GOT3 (cell line): ENCODE measurements around the gene RNLS.

Source experiments
- DNase-seq: peaks from one replicate; lab custom pipeline; 2025; ENCODE audit warnings: mixed read lengths; lab: John Stamatoyannopoulos, UW

RNLS gene

DNA sequence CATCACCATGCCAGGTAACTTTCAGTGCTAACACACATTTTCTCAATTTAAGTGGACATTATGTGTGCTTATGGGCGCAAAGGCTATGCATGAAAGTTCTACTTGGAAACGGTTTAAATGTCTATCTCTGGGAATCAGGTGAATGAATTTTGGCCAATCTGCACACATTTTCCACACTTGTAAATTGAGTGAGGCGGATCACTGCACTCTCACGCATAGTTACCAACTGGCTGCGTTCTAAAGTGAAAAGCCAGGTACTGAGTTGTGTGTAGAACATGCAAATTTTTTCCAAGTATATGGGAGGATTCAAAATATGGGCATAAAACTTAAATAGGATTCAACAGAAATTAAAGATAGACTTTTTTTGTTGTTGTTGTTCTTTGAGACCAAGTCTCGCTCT is 323.7 kb downstream of the RNLS start:
- DNase-seq, result no peak

DNA sequence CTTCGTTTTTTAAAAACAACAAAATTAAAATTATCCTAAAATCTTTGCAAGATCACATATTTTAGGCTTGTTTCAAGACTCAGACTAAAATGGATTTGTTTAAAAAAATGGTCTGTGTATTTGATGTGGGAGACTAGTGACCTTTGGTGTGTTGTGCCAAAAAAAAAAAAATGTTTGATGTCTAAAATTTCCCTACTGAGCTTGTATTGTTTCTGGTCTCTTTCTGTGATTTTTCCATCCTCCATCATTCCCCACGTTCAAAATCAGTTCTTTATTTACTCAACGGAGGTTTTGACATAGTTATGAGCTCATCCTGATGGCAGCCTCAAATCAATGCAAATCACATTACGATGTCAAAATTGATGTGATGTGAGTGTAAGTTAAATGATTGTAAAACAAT is 326.2 kb downstream of the RNLS start:
- no peak for DNase-seq

DNA sequence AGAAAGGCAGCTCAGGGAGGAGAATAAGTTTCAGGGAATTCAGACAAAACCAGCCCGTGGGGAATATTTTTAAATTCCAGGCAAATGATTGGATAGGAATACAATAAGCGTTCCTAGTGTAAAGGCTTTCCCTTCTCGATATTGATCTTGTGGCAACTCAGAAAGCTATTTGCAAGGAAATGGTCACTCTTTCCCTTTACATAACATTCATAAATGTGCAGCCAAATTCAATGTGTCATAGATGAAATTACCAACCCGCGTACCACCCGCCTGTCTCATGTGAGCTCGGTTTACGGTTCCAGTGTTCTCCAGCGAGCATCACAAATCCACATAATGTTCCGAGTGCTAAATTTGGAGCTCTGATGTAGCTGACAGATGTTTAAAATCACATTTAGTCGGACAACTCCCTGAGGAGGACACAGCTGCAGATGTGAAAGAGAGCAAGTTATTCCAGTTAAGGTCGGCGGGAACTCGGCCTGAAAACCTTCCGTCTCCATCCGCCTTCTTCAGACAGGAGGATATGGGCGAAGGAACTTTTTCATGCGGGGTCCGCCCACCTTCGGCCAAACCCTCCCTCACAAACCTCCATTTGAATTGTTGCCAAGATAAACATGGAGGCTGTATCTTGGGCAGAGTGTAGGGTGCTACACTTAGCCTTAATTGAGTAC is 327.0 kb downstream of the RNLS start:
- no peak for DNase-seq

DNA sequence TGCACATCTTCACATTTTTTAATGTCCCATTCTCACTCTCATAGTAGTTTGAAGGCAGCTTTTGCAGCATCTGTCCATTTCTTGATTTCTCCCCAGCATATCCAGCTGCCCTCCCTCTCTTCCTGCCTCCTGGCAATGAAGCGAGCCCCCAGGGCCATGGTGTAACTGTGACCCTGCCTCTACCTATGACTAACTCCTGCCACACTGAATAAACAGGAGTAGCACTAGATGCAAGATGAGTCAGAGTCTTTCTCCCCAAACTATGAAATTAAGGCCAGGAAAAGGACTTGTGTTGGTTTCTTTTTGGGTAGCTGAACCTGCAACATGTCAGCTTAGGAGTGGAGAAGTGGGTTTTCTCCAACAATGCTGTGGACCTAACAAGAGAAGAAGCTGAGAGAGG is 329.0 kb downstream of the RNLS start:
- DNase-seq, result no peak

DNA sequence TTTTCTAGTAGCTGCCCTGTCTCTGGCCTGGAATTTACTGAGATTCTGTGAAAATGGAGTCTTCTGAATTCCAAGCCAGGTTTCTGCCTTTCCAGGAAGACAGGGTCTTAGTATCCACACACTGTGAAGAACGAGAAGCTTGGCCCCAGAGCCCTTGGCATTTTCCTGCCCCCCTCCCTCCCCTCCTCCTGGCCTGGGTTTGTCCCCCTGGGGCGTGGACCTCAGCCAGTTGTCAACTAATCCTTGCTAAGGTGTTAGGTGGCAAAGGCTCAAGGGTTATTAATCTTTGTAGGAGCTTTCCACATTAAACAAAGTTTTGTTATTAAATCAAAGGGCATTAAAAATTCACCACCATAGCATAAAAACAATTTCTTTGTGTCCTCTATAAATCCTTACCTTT is 329.5 kb downstream of the RNLS start:
- DNase-seq, result no peak

DNA sequence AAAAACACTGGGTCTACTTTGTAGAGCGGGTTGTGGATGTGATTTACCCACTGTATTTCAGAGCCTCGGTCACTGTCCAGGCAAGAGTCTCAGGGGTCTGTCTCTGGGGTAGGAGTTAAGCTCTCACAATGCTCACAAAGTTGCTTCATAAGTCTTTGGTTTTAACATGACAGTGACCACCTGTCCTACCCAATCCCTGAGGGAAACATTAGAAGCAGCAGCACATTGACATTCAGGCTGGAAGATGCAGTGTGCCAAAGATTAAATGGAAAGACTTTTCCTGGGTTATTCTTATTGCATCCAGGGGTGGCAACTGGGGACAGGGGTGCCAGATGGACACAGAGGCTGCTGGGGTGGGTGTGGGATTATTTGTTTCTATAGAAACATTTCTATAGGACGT is 330.0 kb downstream of the RNLS start:
- DNase-seq, result no peak

DNA sequence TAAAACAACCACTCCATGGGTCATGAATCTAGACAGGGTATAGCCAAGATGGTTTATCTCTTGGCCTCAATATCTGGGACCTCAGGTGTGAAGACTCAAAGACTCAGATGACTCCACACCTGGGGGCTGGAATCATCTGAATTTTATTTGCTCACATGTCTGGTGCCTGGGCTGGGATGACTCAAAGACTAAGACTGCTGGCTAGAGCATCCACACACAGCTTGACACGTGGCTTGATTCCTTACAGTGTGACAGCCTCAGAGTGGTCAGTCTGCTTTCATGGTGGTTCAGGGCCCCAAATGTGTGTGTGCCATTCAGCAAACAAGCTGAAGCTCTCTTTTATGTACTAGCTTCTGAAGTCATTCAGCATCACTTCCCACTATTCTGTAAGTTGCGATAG is 333.7 kb downstream of the RNLS start:
- no peak for DNase-seq

DNA sequence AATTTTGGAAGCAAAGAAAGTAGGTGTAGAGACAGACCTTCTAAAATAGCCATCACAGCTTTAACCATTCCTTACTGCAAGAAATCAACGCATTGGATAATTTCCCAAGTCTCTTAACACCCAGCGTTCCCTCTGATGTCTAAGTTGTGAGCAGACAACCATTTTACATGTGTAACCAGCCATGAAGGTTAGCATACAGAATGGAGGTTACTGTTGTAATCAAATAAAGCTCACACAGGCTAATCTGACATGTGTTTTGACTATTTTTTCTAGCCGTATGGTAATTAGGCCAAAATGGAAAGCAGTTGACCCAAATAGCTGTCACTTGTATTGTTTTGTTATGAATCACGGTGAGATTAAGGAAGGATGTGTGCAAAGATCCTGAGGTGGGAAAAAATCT is 336.4 kb downstream of the RNLS start:
- DNase-seq, result no peak

DNA sequence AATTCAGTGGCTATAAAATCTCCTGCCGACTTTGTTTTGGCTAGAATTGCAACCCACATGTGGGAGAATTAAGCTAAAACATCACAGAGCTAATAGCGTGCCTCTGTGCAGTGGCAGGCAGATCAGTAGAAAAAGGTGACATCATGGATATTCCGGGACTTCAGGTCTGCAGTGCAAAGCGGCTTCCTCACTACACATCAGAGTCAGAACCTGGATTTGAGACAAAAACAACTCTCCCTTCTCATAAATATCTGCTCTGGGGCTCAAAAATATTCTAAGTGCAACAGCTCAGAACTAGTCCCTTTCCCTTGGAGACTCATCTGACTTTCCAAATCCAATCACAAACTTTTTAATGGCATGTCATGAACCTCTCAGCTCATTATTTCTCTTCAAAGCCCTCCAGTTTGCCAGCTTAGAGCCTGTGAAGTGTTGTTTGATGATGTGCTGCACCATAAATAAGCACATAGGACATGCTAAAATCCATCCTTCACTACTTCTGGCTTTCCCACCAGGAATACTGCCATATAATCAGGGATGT is 337.1 kb downstream of the RNLS start:
- DNase-seq, result no peak

DNA sequence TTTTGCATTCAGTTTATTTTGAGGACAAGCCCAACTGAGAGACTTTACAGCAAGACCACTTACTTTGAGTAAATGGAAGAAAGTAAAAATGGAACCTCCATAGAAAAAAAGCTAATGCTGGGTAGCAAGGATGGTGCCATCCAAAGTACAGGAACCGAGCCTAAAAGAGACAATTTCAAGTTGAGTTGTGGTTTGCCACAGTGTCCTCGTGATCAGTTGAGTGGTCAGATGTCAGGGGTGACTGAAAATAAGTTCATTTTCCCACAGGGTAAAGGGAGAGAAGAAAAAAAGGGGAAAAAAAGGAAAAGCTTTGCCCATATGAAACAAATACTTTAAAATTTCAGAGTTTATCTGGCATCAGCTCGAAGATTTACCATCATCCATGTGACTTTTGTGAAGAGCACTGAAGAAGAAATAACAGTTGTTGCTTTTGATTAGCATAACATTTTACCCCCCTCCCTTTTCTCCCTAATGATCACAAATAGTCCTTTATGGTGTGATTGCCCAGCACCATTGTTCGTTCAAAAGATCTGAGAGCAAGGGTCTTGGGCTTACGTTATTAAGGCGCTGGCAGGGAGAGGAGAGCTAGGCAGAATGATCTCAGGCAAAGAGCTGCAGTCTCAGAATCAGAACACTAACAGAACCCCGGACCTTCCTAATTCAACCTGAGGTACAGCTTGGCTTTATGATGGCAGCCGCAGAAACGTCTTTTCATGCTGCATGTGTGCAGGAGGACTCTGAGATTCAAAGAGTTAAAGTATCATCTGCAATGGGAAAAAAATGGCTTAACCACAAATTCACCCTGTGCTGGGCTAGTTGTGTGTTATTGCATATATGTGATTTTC is 338.1 kb downstream of the RNLS start:
- DNase-seq, result no peak

DNA sequence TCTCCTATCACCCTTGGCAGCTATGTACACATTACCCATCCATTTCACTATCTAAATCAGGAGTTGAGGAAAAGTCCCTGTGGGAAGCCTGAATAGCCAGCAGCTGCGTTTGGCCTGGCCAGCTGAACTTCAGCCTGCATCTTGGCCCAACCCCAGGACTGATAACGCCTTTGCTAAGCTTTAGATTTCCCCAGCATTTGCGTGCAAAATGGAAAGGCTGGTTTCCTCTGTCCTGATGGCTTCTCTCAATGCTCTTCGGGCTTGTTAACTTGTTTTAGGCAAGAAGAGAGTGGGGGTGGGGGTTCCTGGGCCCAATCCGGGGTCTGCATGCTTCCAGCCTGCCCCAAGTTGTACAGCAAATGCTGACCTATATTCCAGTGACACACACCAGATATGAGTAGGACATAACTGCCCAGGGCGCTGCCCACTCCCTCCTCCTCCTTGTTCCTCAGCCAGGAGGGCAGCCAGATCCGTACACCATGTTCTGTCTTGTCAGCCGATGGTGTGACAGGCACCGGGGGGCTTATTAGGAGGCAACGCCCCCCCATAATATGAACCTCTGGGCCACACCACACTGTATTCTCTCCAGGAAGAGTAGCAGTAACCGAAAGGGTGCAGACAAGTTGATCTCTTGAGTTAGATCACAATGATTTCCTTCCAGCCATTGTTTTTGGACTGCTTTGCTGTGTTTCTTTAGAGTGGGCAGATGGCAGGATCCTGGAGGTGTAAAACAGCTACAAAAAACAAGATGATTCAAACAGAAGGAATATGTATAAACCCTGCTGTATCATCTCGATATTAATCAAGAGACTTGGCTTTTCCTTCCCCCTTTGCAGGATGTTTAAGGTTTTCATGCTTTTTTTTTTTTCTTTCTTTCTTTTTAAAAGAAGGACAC is 339.0 kb downstream of the RNLS start:
- DNase-seq, result no peak

DNA sequence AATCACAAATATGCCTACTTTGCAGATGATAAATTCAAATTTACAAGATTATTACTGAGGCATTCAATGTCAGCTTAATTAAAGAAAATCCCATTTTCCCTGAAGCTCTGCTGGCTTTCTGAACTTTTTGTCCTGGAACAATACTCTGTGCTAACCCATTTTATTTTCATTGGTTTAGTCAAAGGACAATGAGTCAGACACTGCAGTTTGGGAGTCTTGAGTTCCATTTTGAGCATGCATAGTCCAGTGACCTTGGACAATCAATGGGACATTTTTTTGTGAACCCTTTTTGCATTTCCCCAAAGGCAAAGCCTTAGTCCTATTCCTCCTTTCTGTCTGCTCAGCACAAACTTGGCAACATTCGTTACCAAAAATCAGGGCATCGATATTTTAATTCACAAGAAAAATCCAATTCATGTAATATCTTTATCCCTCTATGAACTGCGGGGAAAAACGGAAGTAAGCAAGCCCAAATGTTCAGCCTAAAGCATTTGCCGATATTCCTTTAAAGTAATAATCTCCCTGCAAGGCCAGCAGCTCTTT is 339.8 kb downstream of the RNLS start:
- no peak for DNase-seq

DNA sequence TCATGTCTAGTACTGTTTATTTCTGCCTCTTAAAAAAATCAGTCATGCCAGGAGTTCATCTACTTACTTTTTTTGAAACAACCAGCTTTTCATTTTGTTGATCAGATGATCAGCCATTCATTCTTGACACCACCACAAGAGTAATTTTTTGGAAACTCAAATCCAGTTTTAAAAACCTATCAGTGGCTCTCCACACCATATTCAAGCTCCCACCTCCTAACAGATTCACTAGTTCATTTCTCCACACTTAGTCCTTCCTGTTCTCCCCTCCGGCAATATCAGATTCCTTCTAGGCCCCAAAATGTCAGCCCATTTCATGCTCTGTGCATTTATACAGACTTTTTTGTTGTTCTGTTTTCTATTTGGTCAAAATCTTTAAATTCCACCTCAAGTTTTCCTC is 341.6 kb downstream of the RNLS start:
- no peak for DNase-seq

DNA sequence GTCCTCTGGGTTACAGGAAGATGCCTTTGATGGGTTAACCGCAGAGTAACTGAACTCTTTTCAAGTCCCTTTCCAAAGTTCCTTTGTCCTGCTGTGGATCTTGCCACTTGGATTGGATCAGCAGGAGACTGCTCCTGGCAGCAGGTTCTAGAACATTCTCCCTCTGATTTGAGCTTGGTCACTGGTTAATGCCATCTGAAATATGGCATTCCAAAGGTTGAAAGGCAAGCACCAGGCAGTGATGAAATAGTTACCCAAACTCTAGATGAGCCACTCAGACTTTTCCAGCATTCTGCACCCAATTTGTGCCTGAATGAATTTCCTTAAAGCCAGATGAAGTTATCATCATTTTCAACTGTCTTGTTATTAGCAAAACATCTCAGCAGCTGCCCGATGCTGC is 343.9 kb downstream of the RNLS start:
- DNase-seq, result no peak

DNA sequence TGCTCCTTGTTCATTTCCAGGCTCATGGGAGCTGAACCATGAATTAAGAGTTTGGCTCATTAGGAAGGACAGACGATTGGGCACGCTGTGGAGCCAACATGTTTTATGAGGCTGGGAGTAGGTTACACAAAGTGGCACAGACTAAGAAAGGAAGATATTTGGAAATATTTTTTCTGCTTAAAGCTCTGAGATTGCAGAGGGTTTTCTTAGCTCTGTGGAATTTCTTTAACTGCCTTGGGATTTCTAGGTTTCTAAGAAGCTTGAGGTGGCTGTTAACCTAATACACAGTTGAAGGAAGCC is 344.6 kb downstream of the RNLS start:
- DNase-seq, result no peak

DNA sequence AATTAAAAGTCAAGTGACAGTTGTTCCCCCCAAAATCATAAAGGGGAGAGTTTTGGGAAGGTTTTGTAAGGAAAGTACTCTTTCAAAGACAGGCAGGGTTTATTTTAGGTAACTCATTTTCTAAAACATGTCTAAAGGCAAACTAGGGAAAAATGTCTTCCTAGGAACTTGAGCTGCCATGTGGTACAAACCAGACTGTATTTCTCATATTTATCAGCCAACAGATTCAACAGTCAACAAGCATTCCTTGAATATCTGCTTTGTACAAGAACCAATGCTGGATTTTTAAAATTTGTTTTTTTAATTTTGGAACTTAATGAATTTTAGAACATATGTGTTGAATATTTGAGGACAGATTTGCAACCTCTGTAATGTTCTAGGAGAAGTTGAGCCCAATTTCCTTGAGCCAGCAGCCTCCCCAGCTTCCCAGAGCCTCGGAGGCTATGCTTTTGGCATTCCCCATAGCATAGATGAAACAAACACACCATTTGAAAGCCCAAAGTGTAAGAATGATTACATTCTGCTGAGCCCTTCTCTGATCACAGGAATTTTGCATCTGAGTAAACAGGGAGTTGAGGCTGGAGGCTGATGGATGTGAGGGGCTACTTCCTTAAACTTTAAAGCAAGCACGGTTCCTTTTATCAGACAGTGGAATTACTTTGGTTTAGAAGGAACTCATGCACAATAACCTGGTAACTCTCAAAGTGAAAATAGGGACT is 345.1 kb downstream of the RNLS start:
- no peak for DNase-seq

DNA sequence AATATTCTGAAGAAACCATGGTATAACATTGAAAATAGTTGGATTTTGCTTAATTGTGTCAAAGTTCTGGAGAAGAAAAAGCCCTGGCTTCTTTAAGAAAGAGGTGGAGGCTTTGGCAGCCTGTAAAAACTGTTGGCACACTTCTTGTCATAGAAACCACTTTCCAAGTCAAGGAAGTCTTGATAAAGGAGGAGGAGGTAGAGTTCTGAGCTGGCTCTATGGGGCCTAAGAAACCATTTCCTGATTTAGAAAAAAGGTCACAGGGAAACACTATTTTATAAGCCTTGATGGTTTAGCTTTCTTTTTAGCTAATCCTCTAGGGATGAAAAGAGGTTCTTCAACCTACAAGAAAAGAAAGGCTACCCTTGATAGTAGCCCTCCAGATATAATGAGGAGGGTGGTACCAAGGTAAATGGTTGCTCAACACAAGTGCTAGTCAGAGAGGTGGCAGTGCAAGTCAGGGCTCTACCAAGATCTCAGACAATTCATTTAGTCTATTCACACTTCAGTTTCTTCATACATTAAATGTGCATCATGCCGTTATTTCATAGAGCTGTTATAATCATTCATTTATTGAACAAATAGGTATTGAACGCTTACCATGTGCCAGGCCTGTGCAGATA is 346.9 kb downstream of the RNLS start:
- DNase-seq, result no peak

DNA sequence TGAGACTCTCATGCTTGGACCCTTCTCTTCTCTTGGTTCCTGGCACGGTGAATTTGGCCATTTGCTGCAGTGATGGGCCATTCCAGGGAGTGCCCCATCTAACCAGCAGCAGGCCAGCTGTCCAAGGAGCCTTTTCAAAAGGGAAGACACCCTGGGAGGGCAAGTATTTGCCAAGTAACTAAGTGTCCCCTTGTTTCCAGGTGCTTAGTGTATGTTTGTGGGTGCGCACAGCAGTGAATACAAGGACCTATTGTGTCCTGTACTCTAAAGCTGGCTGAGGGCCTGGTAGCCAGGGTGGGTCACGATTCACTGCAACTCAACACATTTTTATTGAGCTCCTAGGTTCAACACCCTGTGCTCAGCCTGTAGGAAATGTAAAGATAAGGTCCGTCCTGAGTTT is 348.8 kb downstream of the RNLS start:
- no peak for DNase-seq

DNA sequence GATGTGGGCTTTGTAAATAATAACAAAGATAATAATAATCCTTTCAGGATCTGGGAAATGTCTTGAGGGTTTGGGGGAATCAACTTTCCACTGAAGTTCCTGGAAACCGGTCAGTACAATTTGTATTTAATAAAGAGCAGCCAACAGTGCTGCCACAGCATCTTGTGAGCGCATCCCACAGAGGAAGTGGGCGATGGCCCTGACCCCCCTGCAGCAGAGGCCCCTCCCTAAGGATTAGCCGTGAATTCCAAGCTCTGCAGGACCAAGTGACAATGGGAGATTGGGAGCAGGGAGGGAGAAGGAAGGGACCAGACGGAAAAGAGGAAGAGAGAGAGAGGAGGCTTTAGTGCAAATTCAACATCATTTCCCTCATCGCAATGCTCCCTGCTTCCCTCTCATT is 349.2 kb downstream of the RNLS start:
- no peak for DNase-seq

DNA sequence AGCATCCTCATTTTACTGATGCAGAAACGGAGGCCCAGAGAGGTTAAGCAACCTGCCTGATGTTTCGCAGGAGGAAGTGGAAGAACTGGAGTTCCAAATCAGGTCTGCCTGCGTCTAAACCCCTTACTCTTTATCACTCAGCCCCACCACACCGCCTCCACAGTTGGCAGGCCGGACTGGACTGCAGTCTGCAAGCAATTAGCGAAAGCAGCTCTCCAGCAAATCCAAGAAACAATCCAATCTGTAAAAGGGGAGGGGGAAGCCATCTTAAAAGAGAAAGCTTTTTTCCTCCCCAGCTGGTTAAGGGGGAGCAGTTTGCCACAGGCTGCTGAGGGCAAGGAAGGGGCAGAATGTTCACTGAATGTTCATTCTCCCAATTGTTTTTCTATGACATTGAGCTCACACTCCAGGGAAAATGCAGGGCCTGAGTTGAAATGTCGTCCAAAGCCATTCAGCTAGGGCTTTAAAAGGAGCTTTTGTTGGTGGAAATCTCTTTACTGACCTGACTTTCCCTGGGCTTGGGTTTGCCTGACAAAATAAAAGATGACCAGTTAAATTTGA is 350.1 kb downstream of the RNLS start:
- DNase-seq, result no peak
